Fibroblast of lung (primary cell): Measurements from ENCODE around the gene SLC66A2.

Experiments used
- CTCF ChIP-seq, 2 donors: IDR thresholded peaks in 1 of 2; conservative IDR thresholded peaks in 1 of 2; 1 replicate in 1 of 2; 2 replicates in 1 of 2; pipeline ENCODE4 v1.5.1; 2011 to 2012; ENCODE audit warnings: low read length in 2 of 2, control low read depth in 1 of 2, inconsistent platforms in 1 of 2, low read depth in 1 of 2, mild to moderate bottlenecking in 1 of 2
- EZH2 ChIP-seq: IDR thresholded peaks from 2 replicates; pipeline ENCODE4 v1.5.1; 2012; ENCODE audit warnings: low read length, control low read depth, mild to moderate bottlenecking; ENCODE audit errors: missing control alignments

- no peak for TF ChIP-seq CTCF (conservative IDR thresholded peaks at IDR 0.05 in 1 of 2, IDR thresholded peaks at IDR 0.05 in 1 of 2; ENCODE audit: low read depth in 1 of 2, low read length in 2 of 2)
- no peak for TF ChIP-seq EZH2
These were observed 6.1 kb downstream of the SLC66A2 start for GRCh38 chr18:79945118-79946042.
